ENCODE results near the gene ZNF778. TPM values are rescaled to one million over a fixed set of nuclear protein-coding genes. Genes with fewer than 3 reads are reported as not detected.

Gene ZNF778
- total and polyA plus RNA-seq, 10 of the 15 experiments (the other 5 are each of a cell fraction or from before 2014, with no cell fraction given): 0.20 to 9.7 (median 4.1) TPM

DNA sequence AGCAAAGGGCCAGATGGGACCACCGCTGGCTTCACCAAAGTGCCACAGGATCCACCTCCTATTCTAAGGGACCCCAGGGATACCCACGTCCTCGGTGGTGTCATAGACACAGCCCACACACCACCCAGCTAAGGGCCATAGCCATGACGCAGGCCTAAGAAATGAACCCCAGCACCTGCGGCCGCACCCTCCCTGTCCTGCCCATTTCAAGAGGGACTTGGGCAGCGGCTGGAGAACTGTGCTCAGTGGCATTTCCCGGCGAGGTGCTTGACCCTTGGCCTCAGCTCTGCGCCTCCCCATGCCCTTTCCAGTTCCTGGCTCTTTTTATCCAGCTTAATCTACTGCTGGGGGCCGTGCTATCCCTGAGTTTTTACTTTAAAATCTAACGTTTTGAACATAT is 27.3 kb downstream of the ZNF778 start:
- no peaks in the 10 kb centered on the region; the same call in 1 of the 2 replicates for H3K4me1 ChIP-seq (ENCODE audit: control insufficient read depth, insufficient read depth, low read length)
- no peak overlapping the region for H2AFZ ChIP-seq (ENCODE audit: control insufficient read depth, low read depth, low read length)
- H3K9ac ChIP-seq (ENCODE audit: control insufficient read depth, insufficient read depth, low read length): no peak overlapping the region
- H3K27me3 ChIP-seq (replicated peaks in 1 of 2; ENCODE audit: control insufficient read depth in 2 of 2, insufficient read depth in 2 of 2, low read length in 1 of 2): no peaks in the 10 kb centered on the region
- WGBS (ENCODE audit: insufficient coverage, insufficient replicate concordance, low lambda C conversion rate, missing lambda C conversion rate): 77% methylated on average over 12 of the region's 12 CpGs
- ChIA-PET SMC1A (ENCODE audit: uncharacterized antibody, unreplicated experiment) (no interaction called here), RAD21 (ENCODE audit: unreplicated experiment) (no interaction called here), POLR2A (no interaction called here), CTCF (no interaction called here)
- no peaks in the 10 kb centered on the region for H4K20me1 ChIP-seq (ENCODE audit: control insufficient read depth, insufficient read depth)
- no peak overlapping the region for H3K4me2 ChIP-seq (ENCODE audit: control insufficient read depth, insufficient read depth)
- no peak overlapping the region for H3K4me3 ChIP-seq
- 0 out of 2 replicates have a peak, but pooled peaks have one; percentile 22 for TF ChIP-seq POLR2A (IDR thresholded peaks at IDR 0.05; ENCODE audit: low read depth, low read length)
- no peak for TF ChIP-seq TBL1XR1 (IDR thresholded peaks at IDR 0.05; ENCODE audit: low read depth, low read length)
- no peak for ATAC-seq
- intact Hi-C loops (cut with micrococcal nuclease; ENCODE audit: unreplicated experiment): loop anchor here (5.0 kb wide), 2 partner anchors 243 to 313 kb away; no protein-coding TSS in a partner anchor
- BruUV-seq (replicated peaks): no TSS peak
- no peak for FAIRE-seq
- H3K79me2 ChIP-seq (ENCODE audit: control insufficient read depth, insufficient read depth, low read length): peaks cover 7% of the 10 kb centered on the region
- H3K9me3 ChIP-seq (replicated peaks; ENCODE audit: control insufficient read depth, insufficient read depth, low read length): peaks cover under 1% of the 10 kb centered on the region; the same call in 1 of the 3 replicates
- H3K27ac ChIP-seq (ENCODE audit: control insufficient read depth, insufficient read depth): no peak overlapping the region
- in situ Hi-C loops (cut with MboI): no loop called here
- H3K36me3 ChIP-seq (ENCODE audit: control insufficient read depth in 2 of 2, insufficient read depth in 2 of 2, low read length in 1 of 2): no peaks in the 10 kb centered on the region
- DNase-seq (ENCODE audit: low read depth, low spot score): no peak

DNA sequence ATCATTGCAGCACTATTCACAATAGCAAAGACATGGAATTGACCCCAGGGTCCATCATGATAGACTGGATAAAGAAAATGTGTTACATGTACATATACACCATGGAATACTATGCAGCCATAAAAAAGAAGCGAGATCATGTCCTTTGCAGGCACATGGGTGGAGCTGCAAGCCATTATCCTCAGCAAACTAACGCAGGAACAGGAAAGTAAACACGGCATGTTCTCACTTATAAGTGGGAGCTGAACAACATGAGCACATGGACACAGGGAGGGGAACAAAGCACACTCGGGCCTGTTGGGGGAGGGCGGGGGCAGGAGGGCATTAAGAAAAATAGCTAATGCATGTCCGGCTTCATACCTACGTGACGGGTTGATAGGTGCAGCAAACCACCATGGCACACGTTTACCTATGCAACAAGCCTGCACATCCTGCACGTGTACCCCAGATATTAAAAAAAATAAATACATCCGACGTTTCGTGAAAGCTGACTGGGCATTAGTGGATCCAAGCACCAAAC is 28.9 kb downstream of the ZNF778 start:
- in situ Hi-C loops (cut with MboI): no loop called here
- no peak for FAIRE-seq
- no peak for TF ChIP-seq MYC (IDR thresholded peaks at IDR 0.05; ENCODE audit: insufficient read depth, insufficient read length, insufficient replicate concordance, low read length, severe bottlenecking)
- TF ChIP-seq SMC3 (IDR thresholded peaks at IDR 0.05; ENCODE audit: borderline replicate concordance, low read length): no peak
- TF ChIP-seq HDGF (IDR thresholded peaks at IDR 0.05): no peak
- no peak for TF ChIP-seq BRCA1 (IDR thresholded peaks at IDR 0.05; ENCODE audit: low read depth, low read length)
- TF ChIP-seq ZZZ3 (IDR thresholded peaks at IDR 0.05; ENCODE audit: control insufficient read depth, insufficient read length, low read depth): no peak
- TF ChIP-seq RAD21 (IDR thresholded peaks at IDR 0.05; ENCODE audit: insufficient read depth, low read depth, low read length): no peak
- TF ChIP-seq ZNF384 (IDR thresholded peaks at IDR 0.05; ENCODE audit: borderline replicate concordance, low read depth, low read length): no peak
- TF ChIP-seq ATF7 (IDR thresholded peaks at IDR 0.05; ENCODE audit: low read depth): no peak
- TF ChIP-seq, protein P1, sequence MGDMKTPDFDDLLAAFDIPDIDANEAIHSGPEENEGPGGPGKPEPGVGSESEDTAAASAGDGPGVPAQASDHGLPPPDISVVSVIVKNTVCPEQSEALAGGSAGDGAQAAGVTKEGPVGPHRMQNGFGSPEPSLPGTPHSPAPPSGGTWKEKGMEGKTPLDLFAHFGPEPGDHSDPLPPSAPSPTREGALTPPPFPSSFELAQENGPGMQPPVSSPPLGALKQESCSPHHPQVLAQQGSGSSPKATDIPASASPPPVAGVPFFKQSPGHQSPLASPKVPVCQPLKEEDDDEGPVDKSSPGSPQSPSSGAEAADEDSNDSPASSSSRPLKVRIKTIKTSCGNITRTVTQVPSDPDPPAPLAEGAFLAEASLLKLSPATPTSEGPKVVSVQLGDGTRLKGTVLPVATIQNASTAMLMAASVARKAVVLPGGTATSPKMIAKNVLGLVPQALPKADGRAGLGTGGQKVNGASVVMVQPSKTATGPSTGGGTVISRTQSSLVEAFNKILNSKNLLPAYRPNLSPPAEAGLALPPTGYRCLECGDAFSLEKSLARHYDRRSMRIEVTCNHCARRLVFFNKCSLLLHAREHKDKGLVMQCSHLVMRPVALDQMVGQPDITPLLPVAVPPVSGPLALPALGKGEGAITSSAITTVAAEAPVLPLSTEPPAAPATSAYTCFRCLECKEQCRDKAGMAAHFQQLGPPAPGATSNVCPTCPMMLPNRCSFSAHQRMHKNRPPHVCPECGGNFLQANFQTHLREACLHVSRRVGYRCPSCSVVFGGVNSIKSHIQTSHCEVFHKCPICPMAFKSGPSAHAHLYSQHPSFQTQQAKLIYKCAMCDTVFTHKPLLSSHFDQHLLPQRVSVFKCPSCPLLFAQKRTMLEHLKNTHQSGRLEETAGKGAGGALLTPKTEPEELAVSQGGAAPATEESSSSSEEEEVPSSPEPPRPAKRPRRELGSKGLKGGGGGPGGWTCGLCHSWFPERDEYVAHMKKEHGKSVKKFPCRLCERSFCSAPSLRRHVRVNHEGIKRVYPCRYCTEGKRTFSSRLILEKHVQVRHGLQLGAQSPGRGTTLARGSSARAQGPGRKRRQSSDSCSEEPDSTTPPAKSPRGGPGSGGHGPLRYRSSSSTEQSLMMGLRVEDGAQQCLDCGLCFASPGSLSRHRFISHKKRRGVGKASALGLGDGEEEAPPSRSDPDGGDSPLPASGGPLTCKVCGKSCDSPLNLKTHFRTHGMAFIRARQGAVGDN (IDR thresholded peaks at IDR 0.05): no peak
- TF ChIP-seq, protein P2, sequence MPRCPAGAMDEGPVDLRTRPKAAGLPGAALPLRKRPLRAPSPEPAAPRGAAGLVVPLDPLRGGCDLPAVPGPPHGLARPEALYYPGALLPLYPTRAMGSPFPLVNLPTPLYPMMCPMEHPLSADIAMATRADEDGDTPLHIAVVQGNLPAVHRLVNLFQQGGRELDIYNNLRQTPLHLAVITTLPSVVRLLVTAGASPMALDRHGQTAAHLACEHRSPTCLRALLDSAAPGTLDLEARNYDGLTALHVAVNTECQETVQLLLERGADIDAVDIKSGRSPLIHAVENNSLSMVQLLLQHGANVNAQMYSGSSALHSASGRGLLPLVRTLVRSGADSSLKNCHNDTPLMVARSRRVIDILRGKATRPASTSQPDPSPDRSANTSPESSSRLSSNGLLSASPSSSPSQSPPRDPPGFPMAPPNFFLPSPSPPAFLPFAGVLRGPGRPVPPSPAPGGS (IDR thresholded peaks at IDR 0.05; ENCODE audit: borderline replicate concordance, insufficient read depth, low read depth, low read length, poor library complexity, severe bottlenecking): no peak
- TF ChIP-seq NFIC (IDR thresholded peaks at IDR 0.05; ENCODE audit: low read depth, low read length): no peak

More for the DNA sequence above, 28.9 kb downstream of the ZNF778 start:
- ChIA-PET RAD21 (ENCODE audit: unreplicated experiment) (no interaction called here), POLR2A (interaction anchor here (0.6 kb wide), 1 partner anchor 18 kb away, joined by 3 read pairs; no protein-coding TSS in a partner anchor), SMC1A (ENCODE audit: uncharacterized antibody, unreplicated experiment) (no interaction called here), CTCF (no interaction called here)
- Histone ChIP-seq H3K79me2 (ENCODE audit: control insufficient read depth, insufficient read depth, low read length) (peaks cover 4% of the 10 kb centered on the region), H3K4me3 (no peak overlapping the region), H3K27me3 (replicated peaks in 1 of 2; ENCODE audit: control insufficient read depth in 2 of 2, insufficient read depth in 2 of 2, low read length in 1 of 2) (no peaks in the 10 kb centered on the region), H3K9me3 (replicated peaks; ENCODE audit: control insufficient read depth, insufficient read depth, low read length) (peaks cover 4% of the 10 kb centered on the region), H3K27ac (ENCODE audit: control insufficient read depth, insufficient read depth) (no peak overlapping the region), H3K4me1 (ENCODE audit: control insufficient read depth, insufficient read depth, low read length) (no peaks in the 10 kb centered on the region; the same call in 1 of the 2 replicates), H3K4me2 (ENCODE audit: control insufficient read depth, insufficient read depth) (peak overlapping the region; percentile 54; the same call in 1 of the 2 replicates), H2AFZ (ENCODE audit: control insufficient read depth, low read depth, low read length) (no peak overlapping the region), H4K20me1 (ENCODE audit: control insufficient read depth, insufficient read depth) (no peaks in the 10 kb centered on the region), H3K36me3 (ENCODE audit: control insufficient read depth in 2 of 2, insufficient read depth in 2 of 2, low read length in 1 of 2) (no peaks in the 10 kb centered on the region), H3K9ac (ENCODE audit: control insufficient read depth, insufficient read depth, low read length) (no peak overlapping the region)
- ATAC-seq (no peak), DNase-seq (ENCODE audit: low read depth, low spot score) (no peak)
- no TSS peak for BruUV-seq (replicated peaks)
- intact Hi-C loops (cut with micrococcal nuclease; ENCODE audit: unreplicated experiment): no loop called here
- WGBS (ENCODE audit: insufficient coverage, insufficient replicate concordance, low lambda C conversion rate, missing lambda C conversion rate): 86% methylated on average over 13 of the region's 13 CpGs

All from GM12878 (cell line).